HepG2 (cell line): ENCODE measurements around the gene APOBEC3C. TPM values are rescaled to one million over a fixed set of nuclear protein-coding genes. Genes with fewer than 3 reads are reported as not detected.

ENCODE experiments used
- ATAC-seq: fragments of 200-7000 bp; cut with Tn5 transposase; 3 replicates; pipeline ENCODE4 v1.9.1; 2020; ENCODE audit warnings: mild to moderate bottlenecking, moderate library complexity
- BruUV-seq: library from RNA; stranded (reverse); fragments of 400-500 nt; replicated peaks from 2 replicates; lab custom pipeline; 2021; lab: Mats Ljungman, UMichigan
- CTCF ChIA-PET: fragments of 300-600 bp; formaldehyde crosslinking; extraction: SDS; loops from one replicate; lab custom pipeline; 2021; ENCODE audit warnings: low total read pairs, inconsistent platforms, low intra/inter-chr PET ratio; lab: Yijun Ruan, JAX
- POLR2A ChIA-PET: fragments of 350-600 bp; sonication (Branson Sonifier 250); formaldehyde crosslinking; loops from one replicate; lab custom pipeline; 2020; ENCODE audit warnings: antibody characterized with exemption, inconsistent platforms; lab: Yijun Ruan, JAX
- DNase-seq: peaks from one replicate; pipeline ENCODE4 v3.0.0-alpha.2; 2015; ENCODE audit warnings: low spot score
- FAIRE-seq: peaks from 3 replicates; lab custom pipeline; 2011; peaks lifted over from hg19 to GRCh38; lab: Jason Lieb, UNC
- H2AFZ ChIP-seq: one replicate; pipeline ENCODE4 v1.6.1; 2011; ENCODE audit warnings: low read length, inconsistent platforms
- H3K27ac ChIP-seq: fragments of 300-600 bp; 3 replicates; pipeline ENCODE4 v1.8.0; 2011; ENCODE audit warnings: mixed run types, mild to moderate bottlenecking, mixed read lengths, low read length, inconsistent platforms; ENCODE audit not compliant: insufficient read depth; ENCODE audit errors: extremely low read length
- H3K27me3 ChIP-seq, 2 experiments: fragments of 200-600 bp in 1 of 2; 2 replicates in 1 of 2; 3 replicates in 1 of 2; pipeline versions ENCODE4 v1.6.0 to v1.8.0; 2011; ENCODE audit warnings: low read length in 2 of 2, mild to moderate bottlenecking in 2 of 2, moderate library complexity in 2 of 2, inconsistent platforms in 1 of 2; ENCODE audit not compliant: insufficient read depth in 2 of 2, control insufficient read depth in 1 of 2
- H3K36me3 ChIP-seq, 2 experiments: fragments of 200-600 bp in 1 of 2; replicated peaks in 1 of 2; 2 replicates in 1 of 2; 3 replicates in 1 of 2; pipeline versions ENCODE4 v1.5.1 to v1.8.0; 2011; ENCODE audit warnings: low read length in 2 of 2, inconsistent platforms in 1 of 2; ENCODE audit not compliant: insufficient read depth in 2 of 2, control insufficient read depth in 1 of 2
- H3K4me1 ChIP-seq: 2 replicates; pipeline ENCODE4 v1.5.1; 2012; ENCODE audit warnings: low read length, inconsistent platforms; ENCODE audit not compliant: insufficient read depth
- H3K4me2 ChIP-seq: 2 replicates; pipeline ENCODE4 v1.6.0; 2011; ENCODE audit warnings: low read depth, low read length, inconsistent platforms
- H3K4me3 ChIP-seq, 3 experiments: fragments of 200-600 bp in 1 of 3; sonication (generic), shearing (Covaris generic) in 1 of 3; replicated peaks in 1 of 3; 2 replicates each; pipeline ENCODE4 v1.5.1; 2011 to 2016; ENCODE audit warnings: low read length in 3 of 3, inconsistent platforms in 2 of 3, low read depth in 2 of 3, mild to moderate bottlenecking in 2 of 3, control low read depth in 1 of 3, mixed read lengths in 1 of 3; ENCODE audit not compliant: insufficient read depth in 1 of 3
- H3K79me2 ChIP-seq: one replicate; pipeline ENCODE4 v1.6.1; 2011; ENCODE audit warnings: low read length, inconsistent platforms; ENCODE audit not compliant: insufficient read depth
- H3K9ac ChIP-seq: 2 replicates; pipeline ENCODE4 v1.6.0; 2011; ENCODE audit warnings: mild to moderate bottlenecking, low read depth, low read length, inconsistent platforms; ENCODE audit not compliant: insufficient read depth
- H3K9me3 ChIP-seq: 2 replicates; pipeline ENCODE4 v1.5.1; 2012; ENCODE audit warnings: mild to moderate bottlenecking, low read length
- H4K20me1 ChIP-seq: 2 replicates; pipeline ENCODE4 v1.6.0; 2011; ENCODE audit warnings: inconsistent platforms, mild to moderate bottlenecking, low read length, moderate library complexity; ENCODE audit not compliant: insufficient read depth
- CHCHD3 ChIP-seq: sonication (generic); formaldehyde crosslinking; IDR thresholded peaks from 2 replicates; pipeline ENCODE4 v1.8.0; 2022; ENCODE audit warnings: mild to moderate bottlenecking, missing genetic modification reagents, moderate library complexity
- EHMT2 ChIP-seq: fragments of 200-600 bp; sonication (generic); IDR thresholded peaks from 2 replicates; pipeline ENCODE4 v1.7.0; 2017; ENCODE audit warnings: antibody characterized with exemption, low read depth, low read length, borderline replicate concordance
- KLF6 ChIP-seq: IDR thresholded peaks from 2 replicates; pipeline ENCODE4 v1.8.0; 2016; ENCODE audit warnings: missing biosample characterization, missing genetic modification reagents
- MIER2 ChIP-seq: IDR thresholded peaks from 2 replicates; pipeline ENCODE4 v1.6.1; 2016; ENCODE audit warnings: missing biosample characterization, missing genetic modification reagents
- NR2F2 ChIP-seq: IDR thresholded peaks from 2 replicates; pipeline ENCODE4 v1.6.1; 2012; ENCODE audit warnings: low read depth, inconsistent platforms, borderline replicate concordance
- PHF8 ChIP-seq: sonication (generic); formaldehyde crosslinking; IDR thresholded peaks from 2 replicates; pipeline ENCODE4 v1.5.0; 2020; ENCODE audit warnings: missing genetic modification reagents
- SIN3A ChIP-seq: IDR thresholded peaks from 2 replicates; pipeline ENCODE4 v1.6.1; 2011; ENCODE audit warnings: low read depth, mild to moderate bottlenecking, control low read depth, low read length, borderline replicate concordance
- SMC3 ChIP-seq: IDR thresholded peaks from 2 replicates; pipeline ENCODE4 v1.6.1; 2011; ENCODE audit warnings: low read length, improper control_type of control experiment
- SP4 ChIP-seq: sonication (generic); formaldehyde crosslinking; IDR thresholded peaks from 2 replicates; pipeline ENCODE4 v1.8.1; 2023; ENCODE audit warnings: mild to moderate bottlenecking, missing genetic modification reagents
- ZNF138 ChIP-seq: sonication (generic); formaldehyde crosslinking; IDR thresholded peaks from 2 replicates; pipeline ENCODE4 v1.5.0; 2020; ENCODE audit warnings: mild to moderate bottlenecking, low read depth, missing genetic modification reagents
- ZNF317 ChIP-seq: sonication (generic); formaldehyde crosslinking; IDR thresholded peaks from 2 replicates; pipeline ENCODE4 v1.5.0; 2020; ENCODE audit warnings: mild to moderate bottlenecking, missing genetic modification reagents
- ZNF772 ChIP-seq: sonication (generic); formaldehyde crosslinking; IDR thresholded peaks from 2 replicates; pipeline ENCODE4 v1.5.0; 2020; ENCODE audit warnings: mild to moderate bottlenecking, missing genetic modification reagents
- ZNF788 ChIP-seq: sonication (generic); formaldehyde crosslinking; IDR thresholded peaks from 2 replicates; pipeline ENCODE4 v1.5.0; 2020; ENCODE audit warnings: mild to moderate bottlenecking, missing genetic modification reagents, borderline replicate concordance
- ZNF792 ChIP-seq: IDR thresholded peaks from 2 replicates; pipeline ENCODE4 v1.6.1; 2016
- WGBS: methylation state at CpG from one replicate; pipeline ENCODE4 v1.1.6; 2017; ENCODE audit warnings: low lambda C conversion rate; 5-methylcytosine and 5-hydroxymethylcytosine counted together
- in situ Hi-C: cut with HindIII; loops from 2 replicates; pipeline ENCODE4 v1.10.0; 2017; ENCODE audit warnings: low pct_unique_long_range_greater_than_20kb; ENCODE audit not compliant: extremely low pct_ligation_motif_present
- intact Hi-C: fragments of 100-400 bp; cut with micrococcal nuclease; formaldehyde crosslinking; loops from one replicate; pipeline ENCODE4 v1.10.0; 2022; ENCODE audit not compliant: unreplicated experiment
- polyA plus RNA-seq, 8 experiments: library from polyadenylated mRNA; depleted of rRNA in 3 of 8; stranded (reverse) in 7 of 8; unstranded in 1 of 8; fragments of >200 nt; fragmentation: Illumina TruSeq in 4 of 8; extraction: Trizol in 4 of 8; gene quantifications; 2 replicates each; pipeline versions ENCODE4 v1.2.1 to v1.2.3, GENCODE V29; 2011 to 2016; ENCODE audit warnings: low read depth in 4 of 8, missing spikeins in 1 of 8, mixed read lengths in 1 of 8; ENCODE audit not compliant: insufficient read depth in 1 of 8
- total RNA-seq, 5 experiments: library from RNA; depleted of rRNA; stranded (reverse); fragments of >200 nt; fragmentation: Illumina TruSeq; extraction: Trizol; gene quantifications; 2 replicates each; pipeline ENCODE4 v1.2.3, GENCODE V29; 2016; ENCODE audit warnings: low read depth in 1 of 5
- TF ChIP-seq, protein P1 (sequence below): sonication (generic); formaldehyde crosslinking; IDR thresholded peaks from 2 replicates; pipeline ENCODE4 v1.8.0; 2022; ENCODE audit warnings: missing genetic modification reagents, mild to moderate bottlenecking, borderline replicate concordance
- TF ChIP-seq, protein P2 (sequence below): sonication (generic); formaldehyde crosslinking; IDR thresholded peaks from 2 replicates; pipeline ENCODE4 v1.8.0; 2022; ENCODE audit warnings: low read depth, missing genetic modification reagents
- TF ChIP-seq, protein P3 (sequence below): sonication (generic); formaldehyde crosslinking; IDR thresholded peaks from one replicate; pipeline ENCODE4 v1.5.1; 2020; ENCODE audit warnings: mild to moderate bottlenecking, missing genetic modification reagents; ENCODE audit errors: not compliant biosample characterization

Gene APOBEC3C
- total and polyA plus RNA-seq, 2 of the 13 experiments (the other 11 are each of a cell fraction or from before 2014, with no cell fraction given): 8.9 to 27.6 TPM

DNA sequence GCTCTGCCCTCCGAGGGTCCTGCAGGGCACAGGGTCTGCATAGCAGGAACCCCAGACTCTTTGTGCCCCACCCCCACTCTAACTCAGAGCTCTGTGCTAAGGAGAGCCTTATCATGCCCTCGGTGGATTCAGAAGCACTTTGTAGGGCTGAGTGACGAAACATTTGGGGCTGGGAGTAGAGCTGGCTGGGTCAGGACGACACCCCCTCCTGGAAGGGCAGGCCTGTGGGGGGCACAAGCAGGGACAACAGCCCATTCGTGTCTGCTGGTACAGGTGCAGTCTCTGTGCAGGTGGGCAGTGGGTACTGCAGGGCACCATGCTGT is 47.7 kb upstream of the APOBEC3C start:
- Histone ChIP-seq H3K27me3 (peaks cover 7 to 24% of the 10 kb centered on the region in 2 experiments; a peak in 4 of 5 replicates), H3K79me2 (no peaks in the 10 kb centered on the region), H3K9ac (no peak overlapping the region), H3K4me1 (peaks cover 26% of the 10 kb centered on the region), H3K4me2 (no peak overlapping the region), H3K9me3 (no peaks in the 10 kb centered on the region), H3K4me3 (no peak overlapping the region), H3K36me3 (no peaks in the 10 kb centered on the region), H2AFZ (no peak overlapping the region), H3K27ac (no peak overlapping the region), H4K20me1 (no peaks in the 10 kb centered on the region)
- no TSS peak for BruUV-seq
- POLR2A ChIA-PET: no interaction called here
- DNase-seq (no peak), FAIRE-seq (no peak), ATAC-seq (no peak)
- in situ Hi-C loops: no loop called here
- 5% methylated on average over 3 of the region's 5 CpGs for WGBS
- intact Hi-C loops: no loop called here
- CTCF ChIA-PET: no interaction called here
- no peak for TF ChIP-seq MIER2 (CRISPR knock-in tag)
- TF ChIP-seq, protein P1, sequence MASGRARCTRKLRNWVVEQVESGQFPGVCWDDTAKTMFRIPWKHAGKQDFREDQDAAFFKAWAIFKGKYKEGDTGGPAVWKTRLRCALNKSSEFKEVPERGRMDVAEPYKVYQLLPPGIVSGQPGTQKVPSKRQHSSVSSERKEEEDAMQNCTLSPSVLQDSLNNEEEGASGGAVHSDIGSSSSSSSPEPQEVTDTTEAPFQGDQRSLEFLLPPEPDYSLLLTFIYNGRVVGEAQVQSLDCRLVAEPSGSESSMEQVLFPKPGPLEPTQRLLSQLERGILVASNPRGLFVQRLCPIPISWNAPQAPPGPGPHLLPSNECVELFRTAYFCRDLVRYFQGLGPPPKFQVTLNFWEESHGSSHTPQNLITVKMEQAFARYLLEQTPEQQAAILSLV (CRISPR knock-in tag): no peak
- TF ChIP-seq CHCHD3 (CRISPR knock-in tag): no peak
- no peak for TF ChIP-seq ZNF788 (CRISPR knock-in tag)
- TF ChIP-seq SIN3A: no peak
- no peak for TF ChIP-seq KLF6 (CRISPR knock-in tag)
- no peak for TF ChIP-seq NR2F2
- TF ChIP-seq ZNF792: no peak
- no peak for TF ChIP-seq EHMT2
- TF ChIP-seq, protein P2, sequence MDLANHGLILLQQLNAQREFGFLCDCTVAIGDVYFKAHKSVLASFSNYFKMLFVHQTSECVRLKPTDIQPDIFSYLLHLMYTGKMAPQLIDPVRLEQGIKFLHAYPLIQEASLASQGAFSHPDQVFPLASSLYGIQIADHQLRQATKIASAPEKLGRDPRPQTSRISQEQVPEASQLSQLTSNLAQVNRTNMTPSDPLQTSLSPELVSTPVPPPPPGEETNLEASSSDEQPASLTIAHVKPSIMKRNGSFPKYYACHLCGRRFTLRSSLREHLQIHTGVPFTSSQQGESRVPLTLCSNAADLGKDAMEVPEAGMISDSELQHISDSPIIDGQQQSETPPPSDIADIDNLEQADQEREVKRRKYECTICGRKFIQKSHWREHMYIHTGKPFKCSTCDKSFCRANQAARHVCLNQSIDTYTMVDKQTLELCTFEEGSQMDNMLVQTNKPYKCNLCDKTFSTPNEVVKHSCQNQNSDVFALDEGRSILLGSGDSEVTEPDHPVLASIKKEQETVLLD (CRISPR knock-in tag): no peak
- no peak for TF ChIP-seq ZNF772
- no peak for TF ChIP-seq SP4
- TF ChIP-seq SMC3: no peak
- no peak for TF ChIP-seq ZNF138 (CRISPR knock-in tag)
- TF ChIP-seq ZNF317 (CRISPR knock-in tag): no peak
- no peak for TF ChIP-seq PHF8 (CRISPR knock-in tag)
- TF ChIP-seq, protein P3, sequence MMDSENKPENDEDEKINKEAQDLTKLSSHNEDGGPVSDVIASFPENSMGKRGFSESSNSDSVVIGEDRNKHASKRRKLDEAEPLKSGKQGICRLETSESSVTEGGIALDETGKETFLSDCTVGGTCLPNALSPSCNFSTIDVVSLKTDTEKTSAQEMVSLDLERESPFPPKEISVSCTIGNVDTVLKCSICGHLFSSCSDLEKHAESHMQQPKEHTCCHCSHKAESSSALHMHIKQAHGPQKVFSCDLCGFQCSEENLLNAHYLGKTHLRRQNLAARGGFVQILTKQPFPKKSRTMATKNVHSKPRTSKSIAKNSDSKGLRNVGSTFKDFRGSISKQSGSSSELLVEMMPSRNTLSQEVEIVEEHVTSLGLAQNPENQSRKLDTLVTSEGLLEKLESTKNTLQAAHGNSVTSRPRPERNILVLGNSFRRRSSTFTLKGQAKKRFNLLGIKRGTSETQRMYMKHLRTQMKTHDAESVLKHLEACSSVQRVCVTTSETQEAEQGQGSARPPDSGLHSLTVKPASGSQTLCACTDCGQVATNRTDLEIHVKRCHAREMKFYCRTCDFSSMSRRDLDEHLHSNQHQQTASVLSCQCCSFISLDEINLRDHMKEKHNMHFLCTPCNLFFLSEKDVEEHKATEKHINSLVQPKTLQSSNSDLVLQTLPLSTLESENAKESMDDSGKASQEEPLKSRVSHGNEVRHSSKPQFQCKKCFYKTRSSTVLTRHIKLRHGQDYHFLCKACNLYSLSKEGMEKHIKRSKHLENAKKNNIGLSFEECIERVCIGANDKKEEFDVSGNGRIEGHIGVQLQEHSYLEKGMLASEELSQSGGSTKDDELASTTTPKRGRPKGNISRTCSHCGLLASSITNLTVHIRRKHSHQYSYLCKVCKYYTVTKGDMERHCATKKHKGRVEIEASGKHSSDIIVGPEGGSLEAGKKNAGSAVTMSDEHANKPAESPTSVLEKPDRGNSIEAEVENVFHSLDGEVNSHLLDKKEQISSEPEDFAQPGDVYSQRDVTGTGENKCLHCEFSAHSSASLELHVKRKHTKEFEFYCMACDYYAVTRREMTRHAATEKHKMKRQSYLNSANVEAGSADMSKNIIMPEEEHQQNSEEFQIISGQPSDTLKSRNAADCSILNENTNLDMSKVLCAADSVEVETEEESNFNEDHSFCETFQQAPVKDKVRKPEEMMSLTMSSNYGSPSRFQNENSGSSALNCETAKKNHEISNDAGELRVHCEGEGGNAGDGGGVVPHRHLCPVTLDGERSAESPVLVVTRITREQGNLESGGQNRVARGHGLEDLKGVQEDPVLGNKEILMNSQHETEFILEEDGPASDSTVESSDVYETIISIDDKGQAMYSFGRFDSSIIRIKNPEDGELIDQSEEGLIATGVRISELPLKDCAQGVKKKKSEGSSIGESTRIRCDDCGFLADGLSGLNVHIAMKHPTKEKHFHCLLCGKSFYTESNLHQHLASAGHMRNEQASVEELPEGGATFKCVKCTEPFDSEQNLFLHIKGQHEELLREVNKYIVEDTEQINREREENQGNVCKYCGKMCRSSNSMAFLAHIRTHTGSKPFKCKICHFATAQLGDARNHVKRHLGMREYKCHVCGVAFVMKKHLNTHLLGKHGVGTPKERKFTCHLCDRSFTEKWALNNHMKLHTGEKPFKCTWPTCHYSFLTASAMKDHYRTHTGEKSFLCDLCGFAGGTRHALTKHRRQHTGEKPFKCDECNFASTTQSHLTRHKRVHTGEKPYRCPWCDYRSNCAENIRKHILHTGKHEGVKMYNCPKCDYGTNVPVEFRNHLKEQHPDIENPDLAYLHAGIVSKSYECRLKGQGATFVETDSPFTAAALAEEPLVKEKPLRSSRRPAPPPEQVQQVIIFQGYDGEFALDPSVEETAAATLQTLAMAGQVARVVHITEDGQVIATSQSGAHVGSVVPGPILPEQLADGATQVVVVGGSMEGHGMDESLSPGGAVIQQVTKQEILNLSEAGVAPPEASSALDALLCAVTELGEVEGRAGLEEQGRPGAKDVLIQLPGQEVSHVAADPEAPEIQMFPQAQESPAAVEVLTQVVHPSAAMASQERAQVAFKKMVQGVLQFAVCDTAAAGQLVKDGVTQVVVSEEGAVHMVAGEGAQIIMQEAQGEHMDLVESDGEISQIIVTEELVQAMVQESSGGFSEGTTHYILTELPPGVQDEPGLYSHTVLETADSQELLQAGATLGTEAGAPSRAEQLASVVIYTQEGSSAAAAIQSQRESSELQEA (CRISPR knock-in tag): no peak
